ENCODE measurements around the gene GGT1.
"Not testable (repeated sequence)": the region's sequence is repeated elsewhere in the genome, so short reads cannot be mapped to it uniquely, and the experiment has no call there.

GGT1 gene

DNA sequence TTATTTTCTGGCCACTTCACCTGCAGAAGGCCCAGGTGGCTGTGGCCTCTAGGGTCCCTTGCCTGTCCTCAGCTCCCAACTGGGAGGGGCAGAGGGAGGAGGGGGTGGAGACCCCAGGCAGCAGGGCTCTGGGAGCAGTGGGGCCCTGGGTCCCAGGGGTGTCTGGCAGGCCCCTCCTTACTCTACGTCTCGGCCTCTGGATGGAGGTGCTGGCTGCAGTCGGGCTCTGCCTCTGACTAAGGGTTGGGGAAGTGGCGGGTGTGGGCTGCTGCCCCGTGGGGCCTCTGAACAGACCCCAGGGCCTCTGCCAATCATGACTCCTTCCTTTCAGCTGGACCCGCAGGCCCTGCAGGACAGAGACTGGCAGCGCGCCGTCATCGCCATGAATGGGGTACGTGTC, 41.4 kb downstream of the GGT1 start:
- DNase-seq = not testable (repeated sequence)

DNA sequence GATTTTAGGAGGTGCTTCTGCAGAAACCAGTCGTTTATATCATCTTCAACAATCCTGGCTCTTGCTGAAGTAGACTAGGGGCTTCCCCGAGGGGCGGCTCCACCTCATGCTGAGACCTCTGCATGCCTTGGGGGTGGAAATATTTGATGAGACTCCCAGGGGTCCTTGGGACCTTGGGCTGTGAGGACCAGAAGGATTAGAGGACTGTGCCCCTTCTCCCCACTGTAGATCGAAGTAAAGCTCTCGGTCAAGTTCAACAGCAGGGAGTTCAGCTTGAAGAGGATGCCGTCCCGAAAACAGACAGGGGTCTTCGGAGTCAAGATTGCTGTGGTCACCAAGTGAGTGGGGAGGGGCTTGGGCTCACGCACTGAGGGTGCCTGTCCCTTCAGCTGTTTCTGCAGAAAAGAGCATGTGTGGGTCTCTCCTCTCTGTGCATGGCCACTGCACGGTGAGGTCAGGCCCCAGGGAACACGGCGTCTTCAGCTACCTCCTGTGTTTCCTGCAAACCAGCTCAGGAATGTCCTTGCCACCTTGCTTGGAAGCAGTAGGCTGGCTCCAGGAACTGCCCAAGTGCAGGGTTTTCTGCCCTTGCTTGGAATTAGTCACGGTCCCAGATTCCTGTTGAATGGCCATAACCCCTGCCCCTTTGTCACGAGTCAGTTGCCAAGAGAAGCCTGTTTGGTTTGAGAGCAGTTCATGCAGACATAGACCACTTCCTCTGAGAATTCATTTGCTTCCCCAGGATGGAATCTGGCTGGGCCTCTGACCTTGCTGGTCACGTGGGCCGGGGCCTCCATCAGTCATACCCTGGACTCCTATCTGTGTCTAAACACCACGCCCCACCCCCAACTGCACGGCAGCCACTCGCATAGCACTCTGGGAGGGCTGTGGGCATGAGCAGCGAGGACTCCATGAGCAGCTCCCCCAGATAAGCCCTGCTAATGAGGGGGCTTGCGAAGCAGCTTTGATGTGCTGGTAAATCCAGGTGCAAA, 42.7 kb downstream of the GGT1 start:
- DNase-seq = not testable (repeated sequence)

DNA sequence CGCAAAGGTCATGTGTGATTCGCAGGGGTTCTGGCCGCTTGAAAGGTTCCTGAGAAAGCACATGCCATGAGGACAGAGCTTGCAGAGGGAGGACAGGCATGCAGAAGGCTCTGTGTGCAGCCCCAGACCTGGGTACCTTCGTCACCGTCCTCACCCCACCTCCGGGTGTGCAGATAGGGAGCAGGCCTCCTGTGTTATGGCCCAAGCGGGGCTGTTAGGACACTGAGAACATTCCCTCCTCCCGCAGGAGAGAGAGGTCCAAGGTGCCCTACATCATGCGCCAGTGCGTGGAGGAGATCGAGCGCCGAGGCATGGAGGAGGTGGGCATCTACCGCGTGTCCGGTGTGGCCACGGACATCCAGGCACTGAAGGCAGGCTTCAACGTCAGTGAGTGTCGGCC, 43.8 kb downstream of the GGT1 start:
- not testable (repeated sequence) for DNase-seq

DNA sequence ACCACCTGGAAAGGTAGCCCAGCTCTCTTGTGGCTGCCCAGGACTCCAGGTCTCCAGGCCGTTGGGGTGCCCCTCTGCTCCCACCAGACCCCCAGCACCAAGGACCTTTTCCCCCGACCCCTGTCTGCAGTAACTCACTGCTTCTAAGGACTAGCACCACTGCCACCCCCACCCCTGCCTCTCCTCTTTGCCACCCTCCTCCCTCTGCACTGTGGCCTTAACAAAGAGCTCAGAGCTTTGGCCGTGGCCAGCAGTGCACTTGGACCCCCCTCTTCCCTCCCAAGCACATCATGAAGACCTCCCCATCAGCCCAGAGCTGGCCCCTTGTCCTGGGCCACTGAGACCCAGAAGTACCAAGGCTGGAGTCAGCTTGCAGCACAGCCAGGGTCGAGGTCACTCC, 46.4 kb downstream of the GGT1 start:
- DNase-seq = not testable (repeated sequence)

DNA sequence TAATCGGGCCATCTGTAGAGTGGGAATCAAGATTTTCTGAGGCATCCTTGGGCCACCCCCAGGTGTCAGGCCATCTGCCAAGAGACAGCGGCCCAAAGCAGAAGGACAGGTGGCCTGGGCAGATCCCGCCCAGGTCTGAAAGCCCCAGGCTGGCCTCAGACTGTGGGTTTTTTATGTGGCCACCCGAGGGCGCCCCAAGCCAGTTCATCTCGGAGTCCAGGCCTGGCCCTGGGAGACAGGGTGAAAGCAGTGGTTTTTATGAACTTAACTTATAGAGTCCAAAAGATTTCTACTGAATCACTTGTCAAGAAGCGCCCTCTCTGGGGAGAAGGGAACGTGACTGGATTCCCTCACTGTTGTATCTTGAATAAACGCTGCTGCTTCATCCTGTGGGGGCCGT, 47.9 kb downstream of the GGT1 start:
- not testable (repeated sequence) for DNase-seq

DNA sequence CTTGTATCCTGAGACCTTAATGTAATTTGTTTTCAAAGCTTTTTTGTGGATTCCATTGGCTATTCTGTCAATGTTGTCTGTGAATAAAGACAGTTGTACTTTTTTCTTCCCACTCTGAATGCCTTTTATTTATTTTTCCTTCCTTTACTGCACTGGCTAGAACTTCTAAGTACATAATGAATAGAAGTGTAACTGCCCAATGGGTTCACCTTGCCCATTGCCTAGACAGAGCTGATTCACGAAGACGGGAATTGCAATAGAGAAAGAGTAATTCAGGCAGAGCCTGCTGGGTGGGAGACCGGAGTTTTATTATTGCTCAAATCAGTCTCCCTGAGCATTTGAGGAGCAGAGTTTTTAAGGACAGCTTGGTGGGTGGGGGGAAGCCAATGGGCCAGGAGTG, 62.4 kb downstream of the GGT1 start:
- DNase-seq = not testable (repeated sequence)

DNA sequence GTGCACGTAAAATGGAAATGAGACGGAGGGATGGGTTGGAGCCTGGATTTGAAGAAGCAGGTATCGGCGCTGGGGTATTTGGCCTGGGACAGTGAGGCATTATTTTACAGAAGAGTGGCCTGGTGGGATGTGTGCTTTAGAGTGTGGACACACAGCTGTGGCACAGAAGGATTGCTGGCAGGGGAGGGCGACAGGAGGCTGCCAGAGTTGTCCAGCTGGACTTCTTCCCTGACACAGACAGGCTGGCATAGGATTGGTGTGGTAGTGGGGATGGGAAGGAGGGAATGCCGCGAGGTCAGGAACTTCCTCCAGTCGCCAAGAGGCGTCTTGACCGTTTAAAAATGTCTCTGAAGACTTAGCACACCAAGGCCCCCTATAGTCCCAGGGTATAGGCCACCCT, 64.9 kb downstream of the GGT1 start:
- not testable (repeated sequence) for DNase-seq

DNA sequence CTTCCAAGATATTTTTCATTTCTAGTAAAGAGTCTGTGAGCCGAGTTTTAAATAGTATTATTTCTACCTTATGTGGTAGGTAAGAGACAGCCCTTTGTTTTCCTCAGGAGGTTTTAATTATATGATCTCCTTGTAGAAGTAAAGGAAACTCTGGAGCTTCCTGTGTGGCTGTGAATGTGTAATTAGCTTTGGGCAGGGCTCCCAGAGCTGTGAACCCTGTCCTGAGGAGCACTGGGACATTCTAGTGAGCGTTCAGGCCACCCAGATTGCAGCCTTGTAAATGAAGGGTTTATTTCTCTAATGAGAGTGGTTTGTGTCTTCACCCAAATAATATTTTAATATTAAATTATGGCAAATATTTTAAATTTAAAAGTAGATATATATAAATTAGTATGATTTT, 69.5 kb downstream of the GGT1 start:
- DNase-seq = not testable (repeated sequence)
